Measurements from ENCODE around the gene SLC6A11.

The SLC6A11 gene

GRCh38 chr3:10890665-10891064 lies 74.6 kb downstream of the SLC6A11 start:
- DNase-seq: no peak

DNA sequence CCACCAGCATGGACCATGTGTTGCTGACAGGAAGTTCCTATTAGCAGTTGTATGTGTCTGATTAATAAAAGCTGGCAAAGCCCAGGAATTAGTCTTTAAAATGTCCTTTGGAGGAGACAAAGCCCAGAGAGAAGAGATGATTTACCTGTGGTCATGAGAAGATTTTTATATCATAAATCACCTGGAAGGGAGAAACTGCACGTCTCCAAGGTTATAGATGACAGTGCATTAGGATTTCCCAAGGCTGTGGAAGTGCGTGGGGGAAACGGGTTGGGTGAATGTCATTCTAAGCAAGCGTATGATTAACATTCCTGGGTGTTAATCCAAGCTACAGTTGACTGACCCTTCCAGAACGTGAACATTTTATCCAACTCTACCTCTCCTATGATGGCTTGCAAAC lies 76.6 kb downstream of the SLC6A11 start:
- no peak for DNase-seq

- no peak for DNase-seq
Measured at GRCh38 chr3:10901296-10901945, 85.4 kb downstream of the SLC6A11 start.

- DNase-seq: no peak
Measured at GRCh38 chr3:10907262-10907661, 91.2 kb downstream of the SLC6A11 start.

GRCh38 chr3:10910367-10910766 lies 94.3 kb downstream of the SLC6A11 start:
- DNase-seq: no peak

- DNase-seq: no peak
Measured at GRCh38 chr3:10911350-10912002, 95.4 kb downstream of the SLC6A11 start.

GRCh38 chr3:10912786-10913185 lies 96.8 kb downstream of the SLC6A11 start:
- DNase-seq: no peak

- no peak for DNase-seq
Measured at GRCh38 chr3:10915376-10915775, 99.3 kb downstream of the SLC6A11 start.

- DNase-seq: no peak
Measured at GRCh38 chr3:10917176-10917575, 101.1 kb downstream of the SLC6A11 start.

GRCh38 chr3:10918011-10918410 lies 102.0 kb downstream of the SLC6A11 start:
- DNase-seq: no peak

- no peak for DNase-seq
Measured at GRCh38 chr3:10919636-10920035, 103.6 kb downstream of the SLC6A11 start.

GRCh38 chr3:10925436-10926255 lies 109.6 kb downstream of the SLC6A11 start:
- no peak for DNase-seq

DNA sequence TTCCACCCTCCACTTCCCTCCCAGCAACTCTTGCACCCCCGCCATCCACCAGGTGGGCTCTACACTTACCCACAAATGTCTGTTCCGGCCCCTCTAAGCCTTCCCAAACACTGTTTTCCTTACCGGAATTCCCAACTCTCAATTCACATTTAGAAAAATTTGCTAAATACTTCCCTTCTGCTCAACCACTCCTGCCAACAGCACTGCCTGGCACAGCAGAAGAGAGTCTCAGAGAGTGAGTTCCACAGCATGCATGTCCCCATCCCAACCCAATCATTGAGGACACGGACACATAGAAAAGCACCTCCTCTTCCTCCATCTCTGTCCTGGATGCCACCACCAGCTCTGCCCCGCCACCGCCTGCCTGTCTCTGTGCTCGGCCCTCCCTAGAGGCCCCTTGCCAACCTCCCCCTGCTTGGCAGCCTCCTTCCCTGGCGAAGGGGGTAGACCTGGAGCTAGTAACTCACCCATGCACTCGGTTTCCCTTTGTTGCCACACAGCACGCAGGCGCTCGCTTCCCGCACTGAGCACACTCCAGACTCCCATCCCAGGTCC lies 110.3 kb downstream of the SLC6A11 start:
- no peak for DNase-seq

- DNase-seq: no peak
Measured at GRCh38 chr3:10926811-10927521, 110.9 kb downstream of the SLC6A11 start.

DNA sequence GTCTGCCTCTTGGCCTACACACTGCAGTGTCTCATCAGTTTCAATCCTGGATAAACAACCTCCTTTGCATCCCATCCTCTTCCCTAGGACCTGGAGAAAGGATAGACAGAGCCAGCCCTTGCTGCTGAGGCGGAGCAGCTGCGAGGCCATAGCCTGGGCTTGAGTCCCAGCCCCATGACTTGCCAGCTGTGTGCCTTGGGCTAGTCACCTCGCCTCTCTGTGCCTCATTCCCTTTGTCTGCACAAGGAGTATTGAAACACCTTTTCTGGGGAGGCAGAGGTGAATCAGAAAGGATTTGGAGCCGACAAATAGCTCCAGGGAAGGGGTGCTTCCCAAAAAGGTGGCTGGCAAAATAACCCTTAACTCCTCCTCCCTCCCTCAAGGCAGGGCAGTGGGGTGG lies 111.5 kb downstream of the SLC6A11 start:
- no peak for DNase-seq

DNA sequence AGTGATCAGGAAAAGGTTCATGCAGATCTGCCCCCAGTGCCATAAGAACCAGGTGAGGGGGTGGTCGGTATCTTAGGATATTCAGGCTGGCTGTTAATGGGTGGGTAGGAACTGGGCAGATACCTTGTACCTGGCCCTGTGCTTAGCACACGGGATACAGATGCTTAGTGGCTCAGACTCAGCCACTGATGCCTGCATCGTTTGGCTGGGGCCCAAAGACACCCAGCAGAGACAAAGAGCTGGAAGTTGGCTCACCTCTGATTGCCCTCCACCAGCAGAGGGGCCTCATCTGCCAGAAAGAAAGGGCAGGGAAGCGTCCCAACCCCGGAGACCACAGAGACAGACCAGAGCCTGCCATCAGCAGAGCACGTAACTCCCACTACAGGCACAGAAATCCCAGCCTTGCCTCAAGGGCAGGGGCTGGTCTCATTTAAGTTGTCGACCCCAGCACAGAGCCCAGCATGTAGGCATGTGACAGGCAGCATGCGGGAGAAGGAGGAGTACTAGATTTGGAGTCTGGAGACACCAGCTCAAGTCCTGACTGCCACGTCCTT lies 112.5 kb downstream of the SLC6A11 start:
- no peak for DNase-seq

DNA sequence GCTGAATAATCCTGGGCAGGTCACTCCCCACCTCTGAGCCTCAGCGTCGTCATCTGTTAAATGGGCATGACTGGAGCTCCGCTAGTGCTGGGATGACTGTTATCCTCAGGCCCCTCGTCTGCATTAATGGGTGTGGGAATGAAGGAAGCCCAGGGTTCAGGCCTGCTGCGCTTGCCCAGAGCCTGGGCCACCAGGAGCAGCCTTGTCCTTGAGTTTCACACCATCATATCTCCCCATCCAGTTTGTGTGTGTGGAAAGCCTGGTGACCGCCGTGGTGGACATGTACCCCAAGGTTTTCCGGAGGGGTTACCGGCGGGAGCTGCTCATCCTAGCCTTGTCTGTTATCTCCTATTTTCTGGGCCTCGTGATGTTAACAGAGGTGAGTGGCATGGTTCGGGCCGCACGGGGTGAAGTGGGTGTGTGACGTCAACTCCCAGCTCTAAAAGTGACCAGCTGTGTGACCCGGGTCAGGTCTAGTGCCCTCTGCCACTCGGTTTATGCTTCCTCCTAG lies 113.0 kb downstream of the SLC6A11 start:
- no peak for DNase-seq

DNA sequence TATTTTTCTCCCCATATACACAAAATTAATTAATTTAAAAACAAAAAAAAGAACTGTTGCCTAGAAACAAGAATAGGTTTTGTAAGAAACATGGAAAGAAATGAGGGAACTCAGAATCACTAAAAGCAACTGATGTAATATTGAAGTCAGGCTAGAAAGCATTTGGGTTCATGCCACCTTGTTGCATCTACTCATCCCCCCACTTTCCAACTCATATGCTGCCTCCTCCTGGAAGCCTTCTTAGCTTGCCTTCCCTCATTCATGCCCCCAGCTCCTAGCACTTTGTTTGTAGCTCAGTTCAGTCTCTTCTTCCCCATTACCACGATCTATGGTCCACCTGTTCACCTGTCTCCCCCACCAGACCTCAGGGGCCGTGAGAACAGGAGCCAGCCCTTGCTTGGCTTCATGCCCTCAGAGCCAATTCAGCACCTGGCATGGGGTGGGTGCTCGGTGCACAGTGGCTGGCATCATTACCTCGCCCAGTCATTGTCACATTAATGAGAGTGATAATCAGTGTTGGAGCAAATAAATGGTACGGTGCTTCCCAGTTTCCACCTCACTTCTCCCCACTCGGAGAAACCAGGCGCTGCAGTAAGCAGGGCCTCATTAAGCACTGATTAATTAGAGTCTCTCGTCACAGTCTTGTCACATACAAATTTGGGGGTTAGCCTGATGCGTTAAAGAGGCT lies 114.1 kb downstream of the SLC6A11 start:
- DNase-seq: no peak

DNA sequence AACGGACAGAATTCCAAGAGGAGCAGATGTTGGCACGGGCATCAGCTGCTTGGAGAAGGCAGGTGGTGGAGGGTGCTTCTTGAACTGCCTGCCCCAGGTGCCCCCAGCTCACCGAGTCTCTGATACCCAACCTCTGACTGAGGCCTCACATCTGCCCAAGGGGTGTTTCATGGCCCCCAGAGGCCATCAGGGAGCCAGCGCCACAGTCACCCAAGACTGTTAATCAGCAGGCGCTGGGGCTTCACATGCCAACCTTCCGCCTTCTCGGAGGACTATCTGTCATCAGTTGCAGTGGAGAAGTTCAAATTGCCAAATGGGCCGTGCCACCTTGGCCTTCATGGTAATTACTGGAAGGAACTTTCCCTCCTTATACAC lies 114.6 kb downstream of the SLC6A11 start:
- no peak for DNase-seq

- DNase-seq: no peak
Measured at GRCh38 chr3:10932596-10932995, 116.6 kb downstream of the SLC6A11 start.

DNA sequence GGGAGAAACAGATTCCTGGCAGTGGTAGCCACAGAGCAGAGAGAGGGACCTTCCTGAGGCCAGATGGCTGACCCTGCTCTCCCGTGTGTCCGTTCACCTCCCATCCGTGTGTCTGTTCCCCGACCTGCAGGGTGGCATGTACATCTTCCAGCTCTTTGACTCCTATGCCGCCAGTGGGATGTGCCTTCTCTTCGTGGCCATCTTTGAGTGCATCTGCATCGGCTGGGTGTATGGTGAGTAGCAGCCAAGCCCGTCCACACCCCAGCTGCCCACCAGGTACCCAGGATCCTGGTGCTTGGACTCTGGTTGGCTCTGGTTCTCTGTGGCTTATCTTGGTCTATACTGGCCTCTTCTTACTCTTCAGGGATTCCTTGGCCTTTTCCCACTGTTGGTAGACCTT lies 117.0 kb downstream of the SLC6A11 start:
- no peak for DNase-seq

DNA sequence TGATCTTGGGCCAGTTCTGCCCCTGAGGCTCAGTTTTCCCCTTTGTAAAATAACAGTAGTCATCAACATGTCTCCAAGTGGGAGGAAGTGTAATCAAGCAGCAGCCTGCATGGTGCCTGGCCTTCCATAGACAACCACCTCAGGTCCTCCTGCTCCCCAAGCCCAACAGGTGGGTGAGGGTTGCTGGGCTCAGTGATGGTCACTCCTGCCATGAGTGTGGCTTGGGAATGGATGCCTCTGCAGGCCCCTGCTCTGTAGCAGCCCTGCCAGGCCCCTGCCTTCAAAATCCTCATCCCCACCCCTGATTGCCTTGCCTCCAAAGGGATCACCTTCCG lies 117.4 kb downstream of the SLC6A11 start:
- DNase-seq: no peak

Data from NCI-H748 treated with DMSO at 0.1 percent for 48 hours (cell line).